Coronary artery (tissue), 2 donors: ENCODE measurements around the gene ZEB2.

Source experiments
- DNase-seq: peaks from one replicate; pipeline ENCODE4 v3.0.0-alpha.2; 2017; ENCODE audit warnings: low spot score
- H3K27ac ChIP-seq, 2 donors: fragments of 200-600 bp; sonication (generic); one replicate each; pipeline ENCODE4 v1.5.1; 2016 to 2019
- H3K4me3 ChIP-seq: fragments of 200-600 bp; sonication (generic); 2 replicates; pipeline ENCODE4 v1.5.1; 2016; ENCODE audit warnings: mild to moderate bottlenecking, moderate library complexity
- CTCF ChIP-seq: fragments of 200-600 bp; sonication (generic); IDR thresholded peaks from one replicate; pipeline ENCODE4 v1.5.1; 2019; ENCODE audit warnings: antibody characterized with exemption

ZEB2 gene

GRCh38 chr2:144519934-144520731 is at the start of gene ZEB2:
TSS of gene ZEB2 (minus strand) at chr2:144520119. CDS start at chr2:144517350, 2,769 bp downstream.
- Histone ChIP-seq H3K4me3 (peak within 1 kb of the TSS; percentile 78), H3K27ac (peak within 1 kb of the TSS; percentile 93 to 94)
- TF ChIP-seq CTCF: peak; percentile 44
- DNase-seq: peak; percentile 88

GRCh38 chr2:144567745-144568144 is 47.8 kb upstream of the ZEB2 start:
- Histone ChIP-seq H3K4me3 (no peak overlapping the region), H3K27ac (no peak overlapping the region)
- TF ChIP-seq CTCF: no peak
- DNase-seq: no peak

GRCh38 chr2:144566448-144566847 is 46.5 kb upstream of the ZEB2 start:
- Histone ChIP-seq H3K4me3 (no peak overlapping the region), H3K27ac (no peak overlapping the region)
- DNase-seq: no peak
- no peak for TF ChIP-seq CTCF

GRCh38 chr2:144560251-144560650 is 40.3 kb upstream of the ZEB2 start:
- Histone ChIP-seq H3K27ac (no peak overlapping the region), H3K4me3 (no peak overlapping the region)
- DNase-seq: no peak
- no peak for TF ChIP-seq CTCF

GRCh38 chr2:144559681-144560080 is 39.8 kb upstream of the ZEB2 start:
- no peak for DNase-seq

GRCh38 chr2:144559242-144559641 is 39.3 kb upstream of the ZEB2 start:
- no peak for DNase-seq
- Histone ChIP-seq H3K27ac (no peak overlapping the region), H3K4me3 (no peak overlapping the region)
- TF ChIP-seq CTCF: no peak

More at GRCh38 chr2:144559681-144560080, 39.8 kb upstream of the ZEB2 start:
- no peak overlapping the region for H3K27ac ChIP-seq
- no peak overlapping the region for H3K4me3 ChIP-seq
- TF ChIP-seq CTCF: no peak
